ENCODE measurements around the gene COPS7A.

Gene COPS7A

GRCh38 chr12:6768437-6768914, 44.6 kb downstream of the COPS7A start:
- CTCF ChIA-PET: no interaction called here
- H3K27ac ChIP-seq: peak overlapping the region; percentile 94
- POLR2A ChIA-PET (ENCODE audit: low non-redundant PET): no interaction called here
- TF ChIP-seq, protein P1, sequence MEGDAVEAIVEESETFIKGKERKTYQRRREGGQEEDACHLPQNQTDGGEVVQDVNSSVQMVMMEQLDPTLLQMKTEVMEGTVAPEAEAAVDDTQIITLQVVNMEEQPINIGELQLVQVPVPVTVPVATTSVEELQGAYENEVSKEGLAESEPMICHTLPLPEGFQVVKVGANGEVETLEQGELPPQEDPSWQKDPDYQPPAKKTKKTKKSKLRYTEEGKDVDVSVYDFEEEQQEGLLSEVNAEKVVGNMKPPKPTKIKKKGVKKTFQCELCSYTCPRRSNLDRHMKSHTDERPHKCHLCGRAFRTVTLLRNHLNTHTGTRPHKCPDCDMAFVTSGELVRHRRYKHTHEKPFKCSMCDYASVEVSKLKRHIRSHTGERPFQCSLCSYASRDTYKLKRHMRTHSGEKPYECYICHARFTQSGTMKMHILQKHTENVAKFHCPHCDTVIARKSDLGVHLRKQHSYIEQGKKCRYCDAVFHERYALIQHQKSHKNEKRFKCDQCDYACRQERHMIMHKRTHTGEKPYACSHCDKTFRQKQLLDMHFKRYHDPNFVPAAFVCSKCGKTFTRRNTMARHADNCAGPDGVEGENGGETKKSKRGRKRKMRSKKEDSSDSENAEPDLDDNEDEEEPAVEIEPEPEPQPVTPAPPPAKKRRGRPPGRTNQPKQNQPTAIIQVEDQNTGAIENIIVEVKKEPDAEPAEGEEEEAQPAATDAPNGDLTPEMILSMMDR (conservative IDR thresholded peaks at IDR 0.05; ENCODE audit: low read depth): no peak
- DNase-seq (ENCODE audit: low spot score): no peak

DNA sequence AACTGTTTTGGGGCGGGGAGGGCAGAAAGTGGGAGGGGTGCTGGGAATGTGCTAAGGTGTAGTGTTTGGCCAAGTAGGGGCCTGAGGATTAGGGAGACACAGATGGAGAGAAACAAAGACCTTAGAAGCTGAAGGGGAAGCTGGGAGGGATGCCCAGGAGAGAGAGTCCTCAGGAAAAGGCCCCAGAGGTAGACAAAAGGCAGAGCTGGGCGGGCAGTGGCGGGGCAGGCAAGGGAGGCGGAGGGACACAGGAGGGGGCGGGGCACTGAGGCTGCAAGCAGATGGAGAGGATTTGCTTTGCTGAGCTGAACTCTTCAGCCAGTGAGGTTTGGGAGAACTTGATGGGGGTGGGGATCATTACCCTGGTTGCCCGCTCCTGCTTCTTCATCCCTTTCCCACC, 45.1 kb downstream of the COPS7A start:
- peak overlapping the region; percentile 94 for H3K27ac ChIP-seq
- DNase-seq (ENCODE audit: low spot score): no peak
- TF ChIP-seq, protein P1 (conservative IDR thresholded peaks at IDR 0.05; ENCODE audit: low read depth): no peak
- CTCF ChIA-PET: interaction anchor here (0.7 kb wide), 1 partner anchor 15 kb away, joined by 4 read pairs; no protein-coding TSS in a partner anchor
- POLR2A ChIA-PET (ENCODE audit: low non-redundant PET): no interaction called here

DNA sequence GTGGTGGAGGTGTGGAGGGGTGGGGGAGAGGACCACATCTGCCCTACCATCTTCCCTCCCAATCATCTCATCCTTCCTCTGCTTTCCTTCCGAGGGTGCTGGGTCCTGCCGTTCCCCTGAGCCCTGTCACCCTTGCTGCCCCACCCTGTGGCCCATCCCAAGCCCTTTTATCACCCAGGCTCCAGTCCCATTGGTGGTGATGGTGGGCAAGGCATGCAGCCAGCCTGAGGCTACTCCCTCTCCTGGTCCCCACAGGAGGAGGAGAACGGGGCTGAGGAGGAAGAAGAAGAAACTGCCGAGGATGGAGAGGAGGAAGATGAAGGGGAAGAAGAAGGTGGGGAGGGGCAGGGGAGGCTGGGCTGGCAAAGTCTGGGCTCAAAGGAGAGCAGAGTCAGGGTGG, 45.8 kb downstream of the COPS7A start:
- H3K27ac ChIP-seq: peak overlapping the region; percentile 94
- ChIA-PET CTCF (interaction anchor here (0.5 to 0.7 kb wide), 2 partner anchors 16 to 84 kb away, joined by 3 to 4 read pairs; no protein-coding TSS in a partner anchor), POLR2A (ENCODE audit: low non-redundant PET) (no interaction called here)
- DNase-seq (ENCODE audit: low spot score): no peak
- TF ChIP-seq, protein P1 (conservative IDR thresholded peaks at IDR 0.05; ENCODE audit: low read depth): no peak

DNA sequence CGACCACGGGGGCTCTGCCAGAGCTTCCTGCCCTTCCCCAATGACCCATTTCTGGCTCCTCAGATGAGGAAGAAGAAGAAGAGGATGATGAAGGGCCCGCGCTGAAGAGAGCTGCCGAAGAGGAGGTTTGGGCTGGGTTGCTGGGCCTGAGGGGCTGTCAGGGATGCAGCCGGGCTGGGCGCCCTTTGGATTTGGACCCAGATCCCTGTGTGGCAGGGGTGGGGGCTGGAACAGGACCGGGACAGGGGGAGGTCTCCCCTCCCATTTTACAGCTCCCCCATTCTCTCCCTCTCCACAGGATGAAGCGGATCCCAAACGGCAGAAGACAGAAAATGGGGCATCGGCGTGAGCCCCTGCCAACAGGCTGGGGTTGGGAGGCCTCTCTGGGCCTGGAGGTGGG, 46.2 kb downstream of the COPS7A start:
- POLR2A ChIA-PET (ENCODE audit: low non-redundant PET): no interaction called here
- no peak for DNase-seq (ENCODE audit: low spot score)
- CTCF ChIA-PET: interaction anchor here (0.5 kb wide), 1 partner anchor 84 kb away, joined by 3 read pairs; no protein-coding TSS in a partner anchor
- TF ChIP-seq, protein P1 (conservative IDR thresholded peaks at IDR 0.05; ENCODE audit: low read depth): no peak
- H3K27ac ChIP-seq: peak overlapping the region; percentile 94

- H3K27ac ChIP-seq: peak overlapping the region; percentile 94
- DNase-seq (ENCODE audit: low spot score): no peak
- CTCF ChIA-PET: interaction anchor here (1.1 to 2.1 kb wide), 2 partner anchors 16 to 24 kb away, joined by 3 to 7 read pairs; no protein-coding TSS in a partner anchor
- POLR2A ChIA-PET (ENCODE audit: low non-redundant PET): no interaction called here
- TF ChIP-seq, protein P1 (conservative IDR thresholded peaks at IDR 0.05; ENCODE audit: low read depth): no peak
Measured at GRCh38 chr12:6770600-6770999, 46.8 kb downstream of the COPS7A start.

DNA sequence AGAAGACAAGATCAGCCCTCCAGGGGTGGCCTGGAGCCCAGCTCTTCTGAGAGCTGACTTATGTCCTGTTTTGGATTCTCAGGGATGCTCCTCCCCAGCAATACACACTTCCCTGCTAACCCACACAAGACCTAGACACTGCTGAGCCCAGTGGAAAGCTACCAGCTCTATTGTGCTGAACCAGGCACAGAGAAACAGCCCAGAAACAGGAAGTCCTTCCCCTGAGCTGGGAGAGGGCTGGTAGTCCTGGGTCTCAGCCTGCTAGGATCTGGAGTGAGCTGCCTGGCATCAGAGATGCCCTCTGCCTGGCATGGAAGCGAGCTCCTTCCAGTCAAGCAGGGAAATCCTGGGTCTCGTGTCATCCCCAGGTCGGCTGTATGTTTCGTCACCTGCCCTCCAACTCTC, 47.2 kb downstream of the COPS7A start:
- DNase-seq (ENCODE audit: low spot score): no peak

More for the DNA sequence above, 47.2 kb downstream of the COPS7A start:
- POLR2A ChIA-PET (ENCODE audit: low non-redundant PET): no interaction called here
- TF ChIP-seq, protein P1 (conservative IDR thresholded peaks at IDR 0.05; ENCODE audit: low read depth): no peak
- peak overlapping the region; percentile 94 for H3K27ac ChIP-seq
- CTCF ChIA-PET: interaction anchor here (1.1 to 2.1 kb wide), 2 partner anchors 17 to 25 kb away, joined by 3 to 7 read pairs; no protein-coding TSS in a partner anchor
